Activated effector memory CD4-positive, alpha-beta T cell treated with Interleukin-2 at 50 U/mL for 16 hours (primary cell): ENCODE data around the gene PPARD.

ENCODE experiments used
- DNase-seq: peaks from one replicate; pipeline ENCODE4 v3.0.0-alpha.2; 2020

PPARD gene

GRCh38 chr6:35474131-35474941, 132.0 kb downstream of the PPARD start:
- no peak for DNase-seq

GRCh38 chr6:35474942-35475570, 132.7 kb downstream of the PPARD start:
- no peak for DNase-seq

- DNase-seq, result no peak
Observed at GRCh38 chr6:35475573-35475972, 133.2 kb downstream of the PPARD start.

- no peak for DNase-seq
Observed at GRCh38 chr6:35476004-35476403, 133.6 kb downstream of the PPARD start.

DNA sequence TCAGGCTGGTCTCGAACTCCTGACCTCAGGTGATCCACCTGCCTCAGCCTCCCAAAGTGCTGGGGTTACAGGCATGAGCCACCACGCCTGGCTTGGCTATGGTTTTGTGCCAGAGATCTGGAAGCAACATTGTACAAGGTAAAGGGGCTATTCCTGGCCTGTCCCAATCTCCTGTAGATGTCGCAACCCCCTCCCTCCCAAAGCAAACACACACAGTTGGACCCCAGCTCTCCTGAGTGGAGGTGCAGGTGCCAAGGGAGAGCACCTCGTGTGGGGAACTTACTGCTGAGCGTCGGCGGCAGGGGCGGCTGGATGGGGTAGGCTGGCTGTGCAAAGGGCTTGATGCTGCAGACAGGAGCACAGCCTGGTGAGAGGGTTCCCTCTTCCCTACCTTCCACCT, 134.7 kb downstream of the PPARD start:
- no peak for DNase-seq
